Cardiac fibroblast (primary cell): Measurements from ENCODE around the gene EFCC1.
"Not testable (repeated sequence)": the region's sequence is repeated elsewhere in the genome, so short reads cannot be mapped to it uniquely, and the experiment has no call there.

Source experiments
- DNase-seq, 2 donors: peaks; one replicate each; pipeline versions ENCODE4 v3.0.0 to v3.0.0-alpha.2; 2010; ENCODE audit warnings: low read depth in 2 of 2
- H3K4me3 ChIP-seq, 2 donors: replicated peaks in 1 of 2; 1 replicate in 1 of 2; 2 replicates in 1 of 2; pipeline ENCODE4 v1.5.1; 2011; ENCODE audit warnings: low read depth in 2 of 2, low read length in 2 of 2, mild to moderate bottlenecking in 2 of 2, moderate library complexity in 1 of 2
- TF ChIP-seq, protein P1 (sequence below): IDR thresholded peaks from one replicate; pipeline ENCODE4 v1.5.1; 2011; ENCODE audit warnings: low read depth, mild to moderate bottlenecking, low read length, inconsistent platforms

EFCC1 gene

DNA sequence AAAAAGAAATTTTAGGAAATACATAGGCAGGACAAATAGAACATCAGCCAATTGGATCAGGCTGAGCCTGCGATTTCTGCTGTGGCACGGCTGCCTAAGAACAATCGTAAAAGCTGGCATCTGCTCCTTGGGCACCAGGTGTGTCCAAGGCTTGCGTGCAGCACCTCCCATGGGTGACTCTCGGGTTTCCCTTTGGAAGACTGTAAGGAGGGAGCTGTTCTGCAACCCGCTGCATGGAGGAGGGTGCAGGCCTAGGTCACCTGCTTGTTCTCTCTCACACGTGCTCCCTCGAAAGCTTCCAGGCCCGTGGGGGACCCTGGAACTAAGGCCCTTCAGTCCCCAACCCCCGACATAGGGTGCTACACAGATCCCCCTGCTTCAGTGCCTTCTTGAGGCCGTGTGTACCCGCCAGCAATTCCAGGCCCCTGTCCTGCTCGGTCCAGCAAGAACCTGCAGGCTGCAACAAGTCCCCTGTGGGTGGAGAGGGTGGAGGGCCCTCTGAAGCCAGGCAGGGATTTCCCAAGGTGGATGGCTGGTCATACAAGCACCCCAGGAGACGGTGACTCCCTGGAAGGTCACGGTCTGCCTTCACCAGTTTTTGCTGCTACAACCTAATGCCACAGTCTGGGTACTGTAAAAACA is 62.9 kb downstream of the EFCC1 start:
- no peak overlapping the region for H3K4me3 ChIP-seq
- TF ChIP-seq, protein P1, sequence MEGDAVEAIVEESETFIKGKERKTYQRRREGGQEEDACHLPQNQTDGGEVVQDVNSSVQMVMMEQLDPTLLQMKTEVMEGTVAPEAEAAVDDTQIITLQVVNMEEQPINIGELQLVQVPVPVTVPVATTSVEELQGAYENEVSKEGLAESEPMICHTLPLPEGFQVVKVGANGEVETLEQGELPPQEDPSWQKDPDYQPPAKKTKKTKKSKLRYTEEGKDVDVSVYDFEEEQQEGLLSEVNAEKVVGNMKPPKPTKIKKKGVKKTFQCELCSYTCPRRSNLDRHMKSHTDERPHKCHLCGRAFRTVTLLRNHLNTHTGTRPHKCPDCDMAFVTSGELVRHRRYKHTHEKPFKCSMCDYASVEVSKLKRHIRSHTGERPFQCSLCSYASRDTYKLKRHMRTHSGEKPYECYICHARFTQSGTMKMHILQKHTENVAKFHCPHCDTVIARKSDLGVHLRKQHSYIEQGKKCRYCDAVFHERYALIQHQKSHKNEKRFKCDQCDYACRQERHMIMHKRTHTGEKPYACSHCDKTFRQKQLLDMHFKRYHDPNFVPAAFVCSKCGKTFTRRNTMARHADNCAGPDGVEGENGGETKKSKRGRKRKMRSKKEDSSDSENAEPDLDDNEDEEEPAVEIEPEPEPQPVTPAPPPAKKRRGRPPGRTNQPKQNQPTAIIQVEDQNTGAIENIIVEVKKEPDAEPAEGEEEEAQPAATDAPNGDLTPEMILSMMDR, result no peak
- no peak for DNase-seq

GRCh38 chr3:129065016-129065719 is 64.1 kb downstream of the EFCC1 start:
- TF ChIP-seq, protein P1, result no peak
- no peak for DNase-seq
- no peak overlapping the region for H3K4me3 ChIP-seq

DNA sequence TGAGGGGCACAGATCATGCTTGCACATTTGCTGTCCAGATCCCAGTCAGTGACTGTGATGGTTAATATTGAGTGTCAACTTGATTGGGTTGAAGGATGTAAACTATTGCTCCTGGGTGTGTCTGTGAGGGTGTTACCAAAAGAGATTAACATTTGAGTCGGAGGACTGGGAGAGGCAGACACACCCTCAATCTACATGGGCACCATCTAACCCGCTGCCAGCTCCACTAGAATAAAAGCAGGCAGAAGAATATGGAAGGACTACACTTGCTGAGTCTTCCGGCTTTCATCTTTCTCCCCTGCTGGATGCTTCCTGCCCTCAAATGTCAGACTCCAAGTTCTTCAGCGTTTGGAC is 64.6 kb downstream of the EFCC1 start:
- H3K4me3 ChIP-seq, result no peak overlapping the region
- TF ChIP-seq, protein P1, result no peak

GRCh38 chr3:129067719-129068118 is 66.6 kb downstream of the EFCC1 start:
- H3K4me3 ChIP-seq, DNase-seq: not testable (repeated sequence)

More for the DNA sequence above, 64.6 kb downstream of the EFCC1 start:
- DNase-seq, result no peak

- peak overlapping the region; percentile 20 to 32 for H3K4me3 ChIP-seq
- DNase-seq, result peak in 1 of 2 donors; percentile 25
- TF ChIP-seq, protein P1, result no peak
These were observed 67.3 kb downstream of the EFCC1 start for GRCh38 chr3:129068291-129068886.

DNA sequence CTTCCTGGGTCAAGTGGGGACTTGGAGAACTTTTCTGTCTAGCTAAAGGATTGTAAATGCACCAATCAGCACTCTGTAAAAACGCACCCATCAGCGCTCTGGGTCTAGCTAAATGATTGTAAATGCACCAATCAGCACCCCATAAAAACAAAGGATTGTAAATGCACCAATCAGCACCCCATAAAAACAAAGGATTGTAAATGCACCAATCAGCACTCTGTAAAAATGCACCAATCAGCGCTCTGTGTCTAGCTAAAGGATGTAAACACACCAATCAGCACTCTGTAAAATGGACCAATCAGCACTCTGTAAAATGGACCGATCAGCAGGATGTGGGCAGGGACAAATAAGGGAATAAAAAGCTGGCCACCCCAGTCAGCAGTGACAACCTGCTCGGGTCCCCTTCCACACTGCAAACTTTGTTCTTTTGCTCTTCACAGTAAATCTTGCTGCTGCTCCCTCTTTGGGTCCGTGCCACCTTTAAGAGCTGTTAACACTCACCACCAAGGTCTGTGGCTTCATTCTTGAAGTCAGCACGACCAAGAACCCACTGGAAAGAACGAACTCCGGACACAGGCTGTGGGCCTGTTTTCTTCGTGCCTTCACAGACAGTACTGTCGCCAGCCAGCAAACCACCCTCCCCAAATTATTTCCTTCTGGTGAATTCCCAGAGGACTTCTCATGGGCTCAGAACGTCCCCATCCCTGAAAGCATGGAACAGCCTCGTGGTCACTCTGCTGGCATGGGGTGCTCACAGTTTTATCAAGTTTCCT is 68.4 kb downstream of the EFCC1 start:
- H3K4me3 ChIP-seq, DNase-seq: not testable (repeated sequence)

DNA sequence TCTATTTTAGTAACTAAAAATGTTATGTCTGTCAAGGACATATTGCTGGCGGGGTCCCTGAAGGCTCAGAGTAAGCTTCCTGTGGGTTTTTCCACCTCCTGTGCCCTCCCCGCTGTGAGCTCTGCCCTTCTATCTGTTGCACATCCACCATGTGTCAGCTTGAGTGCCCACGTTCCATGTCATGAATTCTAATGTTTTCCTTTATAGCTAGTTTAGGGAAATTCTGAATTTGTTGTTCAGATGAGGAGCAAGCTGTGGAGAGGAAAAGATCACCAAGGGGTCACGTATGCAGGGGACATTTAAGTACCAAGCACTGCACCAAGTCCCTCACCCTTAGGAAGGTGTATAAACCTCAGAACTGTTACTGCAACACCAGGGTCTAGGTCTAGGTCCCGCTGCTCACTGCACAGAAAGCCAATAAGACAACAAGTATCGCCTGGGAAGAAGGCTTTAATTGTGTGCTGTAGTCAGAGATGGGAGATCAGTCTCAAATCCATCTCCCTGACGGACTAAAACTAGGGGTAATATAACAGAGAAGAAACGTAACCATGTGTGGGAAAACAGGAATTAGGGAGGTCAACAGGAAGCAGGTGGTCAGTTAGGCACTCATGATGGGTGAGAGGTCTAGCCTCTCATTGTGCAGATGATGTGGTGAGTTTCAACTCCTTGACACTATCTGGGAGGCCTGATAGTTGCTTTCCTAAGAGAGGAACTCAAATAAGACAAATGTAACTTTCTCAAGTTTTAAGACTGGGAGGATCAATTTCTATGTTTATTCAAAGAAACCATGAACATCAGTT is 69.2 kb downstream of the EFCC1 start:
- H3K4me3 ChIP-seq, result no peak overlapping the region
- TF ChIP-seq, protein P1, result no peak
- DNase-seq, result no peak
